Daoy (cell line): ENCODE data around the gene RAB3A. TPM values are rescaled to one million over a fixed set of nuclear protein-coding genes. Genes with fewer than 3 reads are reported as not detected.

Experiments used
- DNase-seq: peaks from one replicate; pipeline ENCODE4 v3.0.0-alpha.2; 2015; ENCODE audit warnings: low read depth
- total RNA-seq: library from RNA; depleted of rRNA; stranded (reverse); fragments of >200 nt; shearing (Covaris generic); gene quantifications from 2 replicates; pipeline ENCODE4 v1.2.3, GENCODE V29; 2014; rRNA removed

Gene RAB3A
- total RNA-seq, 1 experiment from 2014 or later: 0.23 TPM

DNA sequence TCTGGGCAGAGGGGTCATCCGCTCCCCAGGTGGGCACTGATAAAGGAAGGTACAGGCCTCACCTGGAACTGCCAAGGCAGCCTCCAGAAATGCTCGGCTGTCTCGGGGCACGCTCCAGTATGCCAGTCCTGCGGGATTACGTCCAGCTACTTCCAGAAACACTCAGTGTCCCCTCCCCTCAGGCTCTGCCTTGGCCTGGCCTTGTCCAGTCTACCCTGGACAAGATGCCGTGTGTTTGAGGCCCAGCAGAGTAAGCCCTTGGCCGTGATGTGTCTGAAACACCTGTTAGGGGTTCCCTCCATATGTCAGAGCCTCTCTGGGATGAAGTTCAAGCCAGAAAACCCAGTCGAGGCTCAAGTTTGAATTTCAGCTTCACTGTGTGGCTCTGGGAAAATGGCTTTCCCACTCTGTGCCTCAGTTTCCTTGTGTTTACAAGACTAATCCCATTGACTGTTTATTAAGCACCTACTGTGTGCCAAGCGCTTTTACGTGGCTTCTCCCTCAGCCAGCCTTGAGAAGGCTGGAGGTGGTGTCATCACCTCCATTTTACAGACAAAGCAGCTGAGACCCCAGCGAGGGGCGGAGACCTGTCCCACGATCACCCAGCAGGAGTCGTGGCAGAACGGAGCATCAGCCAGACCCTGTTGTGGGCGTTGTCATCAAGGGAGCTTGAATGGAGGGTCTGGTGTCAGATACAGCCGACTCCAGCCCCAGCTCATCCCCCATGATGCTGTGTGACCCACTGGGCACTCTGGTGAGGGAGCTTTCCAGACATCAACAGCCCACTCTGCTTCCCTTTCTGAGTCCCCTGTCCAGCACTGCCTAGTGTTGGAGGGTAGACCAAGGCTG is 52.8 kb downstream of the RAB3A start:
- DNase-seq: no peak

- DNase-seq: no peak
Observed at GRCh38 chr19:18149596-18149975, 54.3 kb downstream of the RAB3A start.

DNA sequence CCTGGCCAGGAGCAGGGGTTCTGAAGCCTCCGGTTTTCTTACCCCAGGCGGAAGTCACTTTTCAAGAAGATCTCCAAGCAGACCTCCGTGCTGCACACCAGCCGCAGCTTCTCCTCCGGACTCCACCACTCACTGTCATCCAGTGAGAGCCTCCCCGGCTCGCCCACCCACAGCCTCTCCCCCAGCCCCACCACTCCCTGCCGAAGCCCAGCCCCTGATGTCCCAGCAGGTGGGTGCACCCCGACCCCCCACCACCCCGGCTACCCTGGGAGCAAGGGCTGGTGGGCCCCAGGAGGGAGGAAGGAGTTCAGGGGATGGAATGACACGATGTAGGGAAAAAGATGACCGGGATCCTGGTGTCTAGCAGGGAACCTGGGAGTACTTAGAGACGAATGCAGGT is 56.4 kb downstream of the RAB3A start:
- DNase-seq: no peak

Other genes with a start within 250 kb of the RAB3A start
- gene KCNN1, start 236.9 kb downstream of the RAB3A start, total RNA-seq: 0.06 TPM in 1 of 2 replicates, not detected in the other
- gene ARRDC2, start 195.9 kb downstream of the RAB3A start, total RNA-seq: 25.6 and 35.7 TPM in 2 replicates
- gene IL12RB1, start 117.1 kb downstream of the RAB3A start, total RNA-seq: 3.4 and 3.8 TPM in 2 replicates
- gene MAST3, start 106.3 kb downstream of the RAB3A start, total RNA-seq: 1.1 and 1.5 TPM in 2 replicates
- 6.5 and 14.2 TPM in 2 replicates for gene PIK3R2, start 50.9 kb downstream of the RAB3A start, total RNA-seq
- gene IFI30, start 30.2 kb downstream of the RAB3A start, total RNA-seq: 17.8 and 20.2 TPM in 2 replicates
- gene MPV17L2, start 10.8 kb downstream of the RAB3A start, total RNA-seq: 43.3 and 67.4 TPM in 2 replicates
- 0.17 TPM in 1 of 2 replicates, not detected in the other for gene PDE4C, start 22.4 kb upstream of the RAB3A start, total RNA-seq
- 0.74 and 12.6 TPM in 2 replicates for gene IQCN, start 70.4 kb upstream of the RAB3A start, total RNA-seq
- gene JUND, start 77.6 kb upstream of the RAB3A start, total RNA-seq: 75.0 and 75.6 TPM in 2 replicates
- gene LSM4, start 119.0 kb upstream of the RAB3A start, total RNA-seq: 318 and 351 TPM in 2 replicates
- gene PGPEP1, start 136.6 kb upstream of the RAB3A start, total RNA-seq: 4.6 and 16.4 TPM in 2 replicates
- 5.1 and 7.3 TPM in 2 replicates for gene GDF15, start 182.1 kb upstream of the RAB3A start, total RNA-seq
- not detected in 2 replicates for gene LRRC25, start 193.6 kb upstream of the RAB3A start, total RNA-seq
- 57.4 and 73.6 TPM in 2 replicates for gene SSBP4, start 215.4 kb upstream of the RAB3A start, total RNA-seq
- gene ISYNA1, start 234.1 kb upstream of the RAB3A start, total RNA-seq: 7.0 and 7.4 TPM in 2 replicates